HEK293 (cell line): ENCODE results near the gene DNAJC4.

ENCODE experiments used
- CTCF ChIP-seq: fragments of 450-650 bp; formaldehyde crosslinking; IDR thresholded peaks from 2 replicates; pipeline ENCODE4 v1.5.1; 2016; ENCODE audit warnings: missing biosample characterization, missing genetic modification characterization
- GLI2 ChIP-seq: fragments of 450-650 bp; formaldehyde crosslinking; IDR thresholded peaks from 2 replicates; pipeline ENCODE4; 2017; ENCODE audit warnings: missing biosample characterization, missing genetic modification characterization, low read depth, borderline replicate concordance
- GLIS2 ChIP-seq: fragments of 450-650 bp; formaldehyde crosslinking; IDR thresholded peaks from 2 replicates; pipeline ENCODE4 v1.5.1; 2016; ENCODE audit warnings: missing biosample characterization, missing genetic modification characterization
- KLF8 ChIP-seq: fragments of 450-650 bp; formaldehyde crosslinking; IDR thresholded peaks from 2 replicates; pipeline ENCODE4 v1.5.1; 2016; ENCODE audit warnings: missing biosample characterization, missing genetic modification characterization
- OSR2 ChIP-seq: fragments of 450-650 bp; formaldehyde crosslinking; IDR thresholded peaks from 2 replicates; pipeline ENCODE4 v1.5.1; 2016; ENCODE audit warnings: missing biosample characterization, missing genetic modification characterization
- OVOL3 ChIP-seq: fragments of 450-650 bp; formaldehyde crosslinking; IDR thresholded peaks from 2 replicates; pipeline ENCODE4 v1.5.1; 2016; ENCODE audit warnings: missing biosample characterization, missing genetic modification characterization
- PATZ1 ChIP-seq: fragments of 450-650 bp; formaldehyde crosslinking; IDR thresholded peaks from 2 replicates; pipeline ENCODE4 v1.5.1; 2016; ENCODE audit warnings: missing biosample characterization, missing genetic modification characterization
- PRDM10 ChIP-seq: fragments of 450-650 bp; formaldehyde crosslinking; IDR thresholded peaks from 2 replicates; pipeline ENCODE4 v1.5.1; 2016; ENCODE audit warnings: missing biosample characterization, missing genetic modification characterization
- TRIM28 ChIP-seq: IDR thresholded peaks from 2 replicates; pipeline ENCODE4 v1.6.1; 2011; ENCODE audit warnings: low read length, control low read depth, borderline replicate concordance
- ZBTB1 ChIP-seq: fragments of 450-650 bp; formaldehyde crosslinking; IDR thresholded peaks from 2 replicates; pipeline ENCODE4 v1.5.1; 2016; ENCODE audit warnings: missing biosample characterization, missing genetic modification characterization
- ZBTB20 ChIP-seq: fragments of 450-650 bp; formaldehyde crosslinking; IDR thresholded peaks from 2 replicates; pipeline ENCODE4 v1.5.1; 2016; ENCODE audit warnings: missing biosample characterization, missing genetic modification characterization
- ZBTB6 ChIP-seq: fragments of 450-650 bp; formaldehyde crosslinking; IDR thresholded peaks from 2 replicates; pipeline ENCODE4 v1.5.1; 2017; ENCODE audit warnings: missing biosample characterization, missing genetic modification characterization
- ZFP37 ChIP-seq: fragments of 450-650 bp; formaldehyde crosslinking; IDR thresholded peaks from 2 replicates; pipeline ENCODE4 v1.5.1; 2016; ENCODE audit warnings: missing biosample characterization, missing genetic modification characterization
- ZNF132 ChIP-seq: fragments of 450-650 bp; formaldehyde crosslinking; IDR thresholded peaks from 2 replicates; pipeline ENCODE4 v1.5.1; 2017; ENCODE audit warnings: missing biosample characterization, missing genetic modification characterization, borderline replicate concordance
- ZNF202 ChIP-seq: fragments of 450-650 bp; formaldehyde crosslinking; IDR thresholded peaks from 2 replicates; pipeline ENCODE4 v1.5.1; 2016; ENCODE audit warnings: missing biosample characterization, missing genetic modification characterization, borderline replicate concordance
- ZNF239 ChIP-seq: fragments of 450-650 bp; formaldehyde crosslinking; IDR thresholded peaks from 2 replicates; pipeline ENCODE4 v1.5.1; 2016; ENCODE audit warnings: missing biosample characterization, missing genetic modification characterization
- ZNF26 ChIP-seq: fragments of 450-650 bp; formaldehyde crosslinking; IDR thresholded peaks from 2 replicates; pipeline ENCODE4 v1.5.1; 2016; ENCODE audit warnings: missing biosample characterization, missing genetic modification characterization
- ZNF292 ChIP-seq: fragments of 450-650 bp; formaldehyde crosslinking; IDR thresholded peaks from 2 replicates; pipeline ENCODE4 v1.5.1; 2016; ENCODE audit warnings: low read depth, missing biosample characterization, missing genetic modification characterization, borderline replicate concordance
- ZNF398 ChIP-seq: fragments of 450-650 bp; formaldehyde crosslinking; IDR thresholded peaks from 2 replicates; pipeline ENCODE4 v1.5.1; 2017; ENCODE audit warnings: missing biosample characterization, missing genetic modification characterization
- ZNF473 ChIP-seq: fragments of 450-650 bp; formaldehyde crosslinking; IDR thresholded peaks from 2 replicates; pipeline ENCODE4 v1.5.1; 2017; ENCODE audit warnings: missing biosample characterization, missing genetic modification characterization
- ZNF510 ChIP-seq: fragments of 450-650 bp; formaldehyde crosslinking; IDR thresholded peaks from 2 replicates; pipeline ENCODE4 v1.5.1; 2018; ENCODE audit warnings: mild to moderate bottlenecking, missing genetic modification characterization, missing biosample characterization; ENCODE audit not compliant: insufficient replicate concordance
- ZNF664 ChIP-seq: fragments of 450-650 bp; formaldehyde crosslinking; IDR thresholded peaks from 2 replicates; pipeline ENCODE4 v1.5.1; 2016; ENCODE audit warnings: missing biosample characterization, missing genetic modification characterization
- TF ChIP-seq, protein P1 (sequence below): fragments of 450-650 bp; formaldehyde crosslinking; IDR thresholded peaks from 2 replicates; pipeline ENCODE4 v1.5.0; 2017; ENCODE audit warnings: missing biosample characterization, missing genetic modification characterization, borderline replicate concordance

Gene DNAJC4

GRCh38 chr11:64225608-64226506 is 4.5 kb upstream of the DNAJC4 start, which contains the start of the genes NUDT22 and TRPT1 (continued):
- TF ChIP-seq ZNF473 (tag by site-specific recombination) = no peak
- peak; percentile 67; the same call in 1 of the 2 replicates for TF ChIP-seq PATZ1 (tag by site-specific recombination)
- no peak for TF ChIP-seq ZNF664 (tag by site-specific recombination)
- TF ChIP-seq ZFP37 (tag by site-specific recombination) = no peak
- no peak for TF ChIP-seq PRDM10
- TF ChIP-seq ZNF239 (tag by site-specific recombination) = no peak
- TF ChIP-seq ZNF26 = no peak
- TF ChIP-seq KLF8 (tag by site-specific recombination) = 0 out of 2 replicates have a peak, but pooled peaks have one; percentile 24
- no peak; the same call in 1 of the 2 replicates for TF ChIP-seq CTCF (tag by site-specific recombination)
- TF ChIP-seq ZNF398 (tag by site-specific recombination) = peak; percentile 77
- TF ChIP-seq ZNF202 = no peak
- TF ChIP-seq ZBTB1 = no peak
- no peak for TF ChIP-seq TRIM28
- TF ChIP-seq ZNF292 (tag by site-specific recombination) = no peak
- TF ChIP-seq GLIS2 (tag by site-specific recombination) = peak; percentile 45; the same call in 1 of the 2 replicates
- TF ChIP-seq GLI2 (tag by site-specific recombination) = no peak
- TF ChIP-seq, protein P1, sequence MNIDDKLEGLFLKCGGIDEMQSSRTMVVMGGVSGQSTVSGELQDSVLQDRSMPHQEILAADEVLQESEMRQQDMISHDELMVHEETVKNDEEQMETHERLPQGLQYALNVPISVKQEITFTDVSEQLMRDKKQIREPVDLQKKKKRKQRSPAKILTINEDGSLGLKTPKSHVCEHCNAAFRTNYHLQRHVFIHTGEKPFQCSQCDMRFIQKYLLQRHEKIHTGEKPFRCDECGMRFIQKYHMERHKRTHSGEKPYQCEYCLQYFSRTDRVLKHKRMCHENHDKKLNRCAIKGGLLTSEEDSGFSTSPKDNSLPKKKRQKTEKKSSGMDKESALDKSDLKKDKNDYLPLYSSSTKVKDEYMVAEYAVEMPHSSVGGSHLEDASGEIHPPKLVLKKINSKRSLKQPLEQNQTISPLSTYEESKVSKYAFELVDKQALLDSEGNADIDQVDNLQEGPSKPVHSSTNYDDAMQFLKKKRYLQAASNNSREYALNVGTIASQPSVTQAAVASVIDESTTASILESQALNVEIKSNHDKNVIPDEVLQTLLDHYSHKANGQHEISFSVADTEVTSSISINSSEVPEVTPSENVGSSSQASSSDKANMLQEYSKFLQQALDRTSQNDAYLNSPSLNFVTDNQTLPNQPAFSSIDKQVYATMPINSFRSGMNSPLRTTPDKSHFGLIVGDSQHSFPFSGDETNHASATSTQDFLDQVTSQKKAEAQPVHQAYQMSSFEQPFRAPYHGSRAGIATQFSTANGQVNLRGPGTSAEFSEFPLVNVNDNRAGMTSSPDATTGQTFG = no peak
- no peak for TF ChIP-seq ZNF510 (tag by site-specific recombination)
- no peak for TF ChIP-seq OSR2
- no peak for TF ChIP-seq OVOL3 (tag by site-specific recombination)
- TF ChIP-seq ZNF132 (tag by site-specific recombination) = no peak
- peak; percentile 49; the same call in 1 of the 2 replicates for TF ChIP-seq ZBTB20 (tag by site-specific recombination)
- TF ChIP-seq ZBTB6 (tag by site-specific recombination) = no peak
